NCI-H1930 (cell line): ENCODE data around the gene C2CD3.
"Not testable (repeated sequence)": the region's sequence is repeated elsewhere in the genome, so short reads cannot be mapped to it uniquely, and the experiment has no call there.

Experiments
- DNase-seq, 2 experiments: peaks; one replicate each; lab custom pipeline; 2025; lab: John Stamatoyannopoulos, UW

Gene C2CD3

GRCh38 chr11:74002832-74003231, 168.0 kb downstream of the C2CD3 start:
- no peak for DNase-seq

DNA sequence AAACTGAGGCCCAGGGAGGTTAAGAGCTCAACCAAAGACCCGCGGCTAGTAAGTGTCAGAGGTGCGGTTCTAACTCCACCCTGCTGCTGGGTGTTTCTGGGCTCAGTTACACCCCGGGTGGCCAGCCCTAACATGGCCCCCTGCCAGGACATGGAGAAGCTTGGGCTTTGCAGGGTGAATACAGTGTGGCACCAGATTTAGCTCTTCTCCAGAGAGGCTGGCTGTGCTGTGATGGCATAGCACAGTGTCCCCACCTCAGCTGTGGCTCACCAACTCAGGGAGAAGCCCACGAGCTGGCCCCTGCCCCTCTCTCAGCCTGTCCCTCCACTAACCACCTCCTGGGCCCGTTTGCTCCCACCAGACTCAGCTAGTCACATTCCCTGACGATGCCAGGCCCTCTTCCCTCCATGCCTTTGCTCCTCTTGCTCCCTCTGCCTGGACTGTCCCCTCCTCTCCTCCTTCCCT, 168.9 kb downstream of the C2CD3 start:
- no peak for DNase-seq

DNA sequence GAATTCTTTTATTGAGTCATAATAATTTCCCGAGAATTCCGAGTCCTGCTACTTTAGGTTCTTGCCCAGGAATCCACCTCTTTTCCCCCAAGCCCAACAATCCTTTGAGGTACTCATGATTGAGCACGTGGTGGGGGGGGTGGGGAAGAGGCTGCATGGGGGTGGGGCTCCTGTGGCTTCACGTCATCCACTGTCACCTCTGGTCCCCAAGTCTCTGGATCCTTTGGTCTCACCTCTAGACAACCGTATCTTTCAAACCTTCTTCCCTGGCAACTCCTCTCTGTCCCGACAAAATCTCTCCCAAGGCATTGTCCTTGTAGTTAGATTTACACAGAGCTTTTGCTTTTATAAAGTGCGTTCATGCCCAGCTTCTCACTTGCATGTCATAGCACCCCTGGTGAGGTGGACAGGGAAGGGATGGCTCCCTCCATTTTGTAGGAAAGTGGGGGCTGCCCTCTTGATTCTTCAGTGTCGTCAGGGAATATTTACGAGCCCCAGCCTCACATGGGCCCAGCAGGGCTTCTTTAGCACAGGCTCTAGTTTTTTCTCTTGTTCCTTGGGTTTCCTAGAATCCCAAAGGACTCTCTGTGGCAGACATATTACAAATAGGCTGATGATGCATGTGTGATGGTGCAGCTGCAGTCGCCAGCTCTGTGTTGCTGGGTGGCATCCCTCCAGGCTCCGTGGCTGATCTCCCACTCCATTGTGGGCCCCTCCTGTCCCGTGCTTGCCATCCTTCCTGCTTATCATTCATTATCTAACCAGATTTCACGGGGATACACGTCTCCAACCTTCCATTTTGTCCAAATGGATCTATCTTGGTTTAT, 170.3 kb downstream of the C2CD3 start:
- no peak for DNase-seq

GRCh38 chr11:73999581-74000306, 171.1 kb downstream of the C2CD3 start:
- no peak for DNase-seq

DNA sequence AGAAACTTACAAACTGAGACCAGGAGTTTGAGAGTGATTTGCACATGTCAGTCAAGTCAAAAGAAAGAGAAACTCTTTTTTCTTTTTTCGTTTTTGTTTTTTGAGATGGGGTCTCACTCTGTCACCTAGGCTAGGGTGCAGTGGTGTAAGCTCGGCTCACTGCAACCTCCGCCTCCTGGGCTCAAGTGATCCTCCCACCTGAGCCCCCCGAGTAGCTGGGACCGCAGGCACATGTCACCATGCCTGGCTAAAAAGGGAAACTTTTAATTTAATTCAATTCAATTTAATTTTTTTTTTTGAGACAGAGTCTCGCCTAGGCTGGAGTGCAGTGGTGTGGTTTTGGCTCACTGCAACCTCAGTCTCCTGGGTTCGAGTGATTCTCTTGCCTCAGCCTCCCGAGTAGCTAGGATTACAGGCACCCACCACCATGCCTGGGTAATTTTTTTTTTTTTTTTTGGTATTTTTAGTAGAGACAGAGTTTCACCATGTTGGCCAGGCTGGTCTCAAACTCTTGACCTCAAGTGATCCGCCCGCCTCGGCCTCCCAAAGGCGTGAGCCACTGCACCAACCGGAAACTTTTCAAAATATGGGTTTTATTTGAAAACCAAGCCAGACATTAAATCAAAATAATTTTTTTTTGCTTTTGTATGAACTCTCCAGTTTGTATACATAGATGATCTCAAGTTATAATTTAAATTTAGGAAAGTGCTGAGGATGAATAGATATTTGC, 171.8 kb downstream of the C2CD3 start:
- DNase-seq: no peak

- DNase-seq: no peak
These were observed 173.6 kb downstream of the C2CD3 start for GRCh38 chr11:73997120-73997770.

DNA sequence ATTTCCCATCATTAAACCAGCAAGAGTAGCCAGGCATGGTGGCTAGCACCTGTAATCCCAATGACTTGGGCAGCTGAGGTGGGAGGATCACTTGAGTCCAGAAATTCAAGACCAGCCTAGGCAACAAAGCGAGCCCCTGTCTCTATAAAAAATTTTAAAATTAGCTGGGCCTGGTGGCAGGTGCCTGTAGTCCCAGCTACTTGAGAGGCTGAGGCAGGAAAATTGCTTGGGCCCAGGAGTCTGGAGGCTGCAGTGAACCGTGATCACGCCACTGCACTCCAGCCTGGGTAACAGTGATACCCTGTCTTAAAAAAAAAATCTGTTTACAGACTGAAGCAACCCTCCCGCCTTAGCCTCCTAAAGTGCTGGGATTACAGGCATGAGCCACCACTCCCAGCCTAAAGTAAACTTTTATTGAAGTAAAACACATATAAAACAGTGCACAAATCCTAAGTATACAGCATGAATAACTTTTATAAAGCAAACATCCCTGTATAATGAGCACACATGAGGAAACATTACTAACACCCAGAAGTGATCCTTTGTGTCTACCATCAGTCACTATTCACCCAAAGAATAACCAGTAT, 174.5 kb downstream of the C2CD3 start:
- DNase-seq: no peak

DNA sequence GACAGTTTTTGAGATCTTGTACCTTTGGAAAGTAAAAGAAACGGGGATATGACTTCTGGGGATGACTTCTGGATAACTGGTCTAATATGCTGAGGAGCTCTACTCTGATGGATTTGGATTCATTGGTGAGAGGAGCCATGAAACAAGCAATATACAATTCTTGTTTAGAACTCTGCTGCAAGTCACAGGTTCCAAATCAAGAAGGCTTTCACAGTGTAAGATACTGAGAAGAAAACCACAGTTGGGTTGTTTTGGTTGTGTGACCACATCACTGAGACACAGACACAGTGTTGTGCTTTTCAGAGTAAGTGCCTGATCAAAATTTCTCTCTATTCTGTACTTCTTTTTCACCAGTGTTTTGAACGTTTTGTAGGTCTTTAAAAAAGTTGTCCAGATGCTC, 175.1 kb downstream of the C2CD3 start:
- DNase-seq: no peak

DNA sequence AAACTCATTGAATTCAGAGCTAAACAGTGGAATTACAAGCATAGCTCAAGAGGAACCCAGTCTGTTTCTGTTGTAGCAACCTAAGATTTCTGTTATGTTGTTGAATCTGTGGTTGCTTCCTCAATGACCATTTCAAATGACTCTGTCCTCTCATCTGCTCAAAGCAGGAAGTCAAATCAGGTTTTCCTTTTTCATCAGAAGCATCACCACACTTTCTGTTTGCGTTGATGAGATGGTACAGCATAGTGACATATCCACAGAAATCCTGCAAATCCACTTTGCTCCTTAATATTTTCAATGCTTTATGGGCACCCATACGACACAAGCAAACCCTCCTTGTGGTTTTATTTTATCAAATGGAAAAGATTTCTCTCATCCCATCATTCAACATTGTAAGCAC, 175.6 kb downstream of the C2CD3 start:
- no peak for DNase-seq

- no peak for DNase-seq
These were observed 179.3 kb downstream of the C2CD3 start for GRCh38 chr11:73991471-73992006.

DNA sequence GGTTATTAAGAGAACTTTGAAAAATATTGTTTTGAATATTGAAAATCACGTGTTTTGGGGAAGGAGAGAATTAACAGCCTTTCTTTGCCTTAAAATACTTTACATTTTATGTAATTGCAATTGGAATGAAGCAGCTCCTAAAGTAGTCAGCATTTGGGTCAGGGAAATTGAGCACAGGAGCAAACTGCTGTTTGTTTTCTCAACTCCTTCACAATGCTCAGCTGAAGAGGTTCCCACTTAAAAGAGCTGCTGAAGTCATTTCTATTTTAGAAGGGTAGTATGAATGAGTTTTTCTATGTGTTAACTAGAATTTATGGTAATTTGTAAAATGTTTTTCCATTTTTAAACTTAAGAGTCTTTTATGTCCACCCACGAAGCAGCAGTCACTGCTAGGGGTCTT, 180.1 kb downstream of the C2CD3 start:
- DNase-seq: no peak

GRCh38 chr11:73989156-73989555, 181.6 kb downstream of the C2CD3 start:
- no peak for DNase-seq

DNA sequence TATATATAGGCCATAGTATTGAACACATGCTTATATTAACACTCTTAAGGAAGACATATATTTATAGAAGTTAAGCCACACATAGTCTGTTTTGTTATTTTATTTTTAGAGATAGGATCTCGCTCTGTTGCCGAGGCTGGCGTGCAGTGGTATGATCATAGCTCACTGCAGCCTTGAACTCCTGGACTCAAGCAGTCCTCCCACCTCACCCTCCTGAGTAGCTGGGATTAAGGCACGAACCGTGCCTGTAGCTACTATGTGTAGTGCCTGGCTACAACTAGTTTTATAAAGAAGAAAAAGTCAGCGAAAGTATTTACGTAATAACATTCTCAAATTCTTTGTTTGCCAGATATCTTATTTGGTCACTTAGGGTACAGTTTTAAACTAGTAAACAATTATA, 182.6 kb downstream of the C2CD3 start:
- no peak for DNase-seq

GRCh38 chr11:73985661-73986060, 185.1 kb downstream of the C2CD3 start:
- not testable (repeated sequence) for DNase-seq

DNA sequence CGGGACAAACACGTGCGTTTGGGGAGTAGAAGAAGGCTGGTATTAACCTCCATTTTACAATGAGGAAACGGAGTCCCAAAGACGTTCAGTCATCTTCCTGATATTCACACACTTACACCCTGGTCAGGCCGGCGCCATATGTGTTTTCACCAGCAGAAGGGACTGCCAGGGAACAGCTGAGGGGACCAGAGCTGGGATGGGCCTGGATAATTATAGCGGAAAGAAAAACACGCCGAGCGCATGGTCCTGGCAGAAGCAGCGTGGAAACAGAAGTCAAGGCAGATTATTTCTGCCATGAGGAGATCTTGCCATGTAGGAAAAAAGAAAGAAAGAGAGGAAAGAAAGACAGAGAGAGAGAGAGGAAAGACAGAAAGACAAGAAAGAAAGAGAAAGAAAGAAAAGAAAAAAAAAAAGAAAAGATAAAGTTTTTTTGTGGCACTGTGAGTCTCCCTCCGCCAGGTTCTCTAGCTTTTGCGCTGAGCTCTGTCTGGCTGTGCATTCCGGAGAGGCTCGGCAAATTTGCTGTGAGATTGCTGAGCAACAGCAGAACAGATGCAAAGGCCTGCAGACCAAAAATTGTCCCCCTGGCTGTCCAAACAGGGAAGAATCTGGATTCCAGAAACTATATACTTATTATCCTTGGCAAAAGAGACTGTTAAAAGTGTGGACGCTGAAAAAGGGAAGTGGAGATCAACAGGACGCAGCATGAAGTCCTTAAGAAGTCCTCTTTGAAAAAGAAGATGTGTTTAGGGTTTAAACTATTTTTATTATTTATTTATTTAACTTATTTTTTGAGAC, 186.9 kb downstream of the C2CD3 start:
- DNase-seq: peak in 1 of 2 experiments; percentile 30

DNA sequence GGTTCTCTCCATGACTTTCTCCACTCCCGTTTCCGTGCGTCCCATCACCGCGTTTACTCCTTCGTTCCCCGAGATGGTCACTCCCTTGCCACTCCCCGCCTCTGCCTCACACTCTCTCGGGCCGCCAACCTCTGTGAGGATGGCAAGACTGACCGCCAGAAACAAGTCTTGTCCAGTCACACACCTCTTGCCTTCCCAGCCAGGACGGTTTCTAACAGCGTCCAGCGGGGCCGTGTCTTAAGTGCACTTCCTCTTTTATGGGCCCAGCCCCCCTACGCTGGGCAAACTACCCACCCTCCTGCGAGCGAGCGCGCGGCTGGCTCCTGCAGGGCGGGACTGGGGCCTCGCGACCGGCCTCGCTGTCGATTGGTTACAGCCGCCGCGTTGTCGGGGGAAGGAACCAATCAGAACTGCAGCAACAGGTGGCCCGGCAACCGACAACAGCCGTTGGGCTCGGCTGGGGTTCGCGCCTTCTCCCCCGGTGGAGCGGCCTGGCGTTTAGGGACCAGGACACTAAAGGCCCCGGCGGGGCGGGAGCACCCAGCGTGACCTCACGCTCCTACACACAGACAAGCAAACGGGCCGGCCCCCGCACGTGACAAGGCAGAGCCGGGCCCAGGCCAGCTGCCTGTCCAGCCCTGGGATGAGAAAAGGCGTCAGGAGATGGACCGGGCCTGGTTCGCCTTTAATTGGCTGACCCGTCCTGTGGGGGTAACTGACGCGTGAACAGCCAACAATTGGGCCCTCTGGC, 187.6 kb downstream of the C2CD3 start:
- peak; percentile 93 to 94 for DNase-seq

DNA sequence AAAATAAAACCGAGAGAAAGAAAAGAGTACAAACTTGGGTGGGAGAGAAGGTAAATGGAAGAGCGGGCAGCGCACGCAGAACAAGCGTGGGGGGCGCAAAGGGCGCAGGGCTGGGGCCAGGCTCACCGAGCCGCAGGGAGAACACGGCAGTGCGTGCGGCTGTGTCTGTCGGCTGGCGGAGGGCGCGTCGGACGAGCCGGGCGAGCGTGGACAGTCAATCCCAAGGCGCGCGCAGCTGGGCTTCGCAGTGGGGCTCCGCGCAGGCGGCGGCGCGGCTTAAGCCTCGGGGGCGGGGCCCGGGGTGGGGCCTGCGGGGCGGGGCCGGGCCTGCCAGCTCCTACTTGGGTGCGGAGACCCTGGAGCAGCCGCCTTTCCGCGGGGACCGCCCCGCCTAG, 188.2 kb downstream of the C2CD3 start, which contains the start of gene UCP2:
UCP2 (minus strand) TSS at position 249 of the 395 bp plus-strand sequence. CDS start 4,465 bp downstream, outside the sequence.
- peak; percentile 67 to 77 for DNase-seq

GRCh38 chr11:73981051-73981805, 189.6 kb downstream of the C2CD3 start:
- DNase-seq: no peak
